Neuronal stem cell (in vitro differentiated cells): ENCODE results near the gene AK9.

Experiments
- DNase-seq: peaks from one replicate; pipeline ENCODE4 v3.0.0-alpha.2; 2013; ENCODE audit warnings: low spot score
- H2AFZ ChIP-seq: one replicate; pipeline ENCODE4 v1.6.1; 2013; ENCODE audit warnings: mild to moderate bottlenecking, low read length, inconsistent platforms
- H2AK5ac ChIP-seq: 2 replicates; pipeline ENCODE4 v1.6.1; 2013; ENCODE audit warnings: low read depth, mild to moderate bottlenecking, inconsistent platforms, low read length, moderate library complexity, mixed read lengths
- H2BK120ac ChIP-seq: 2 replicates; pipeline ENCODE4 v1.6.1; 2013; ENCODE audit warnings: low read depth, mild to moderate bottlenecking, inconsistent platforms, low read length, moderate library complexity, mixed read lengths
- H2BK12ac ChIP-seq: one replicate; pipeline ENCODE4 v1.6.1; 2013; ENCODE audit warnings: low read length, inconsistent platforms
- H2BK15ac ChIP-seq: 2 replicates; pipeline ENCODE4 v1.6.1; 2013; ENCODE audit warnings: mild to moderate bottlenecking, low read length, inconsistent platforms, mixed read lengths
- H2BK5ac ChIP-seq: one replicate; pipeline ENCODE4 v1.6.1; 2013; ENCODE audit warnings: inconsistent platforms, mild to moderate bottlenecking, low read length, moderate library complexity
- H3K14ac ChIP-seq: one replicate; pipeline ENCODE4 v1.6.1; 2013; ENCODE audit warnings: low read length, inconsistent platforms
- H3K18ac ChIP-seq: 2 replicates; pipeline ENCODE4 v1.6.1; 2013; ENCODE audit warnings: low read length, inconsistent platforms
- H3K23ac ChIP-seq: 2 replicates; pipeline ENCODE4 v1.6.1; 2013; ENCODE audit warnings: low read depth, mild to moderate bottlenecking, mixed read lengths, low read length, inconsistent platforms; ENCODE audit not compliant: poor library complexity
- H3K27ac ChIP-seq: replicated peaks from 3 replicates; pipeline ENCODE4 v1.5.1; 2013; ENCODE audit warnings: low read length, inconsistent platforms
- H3K27me3 ChIP-seq, 3 experiments: 2 replicates each; pipeline ENCODE4 v1.6.1; 2013; ENCODE audit warnings: low read length in 3 of 3, mild to moderate bottlenecking in 2 of 3, inconsistent platforms in 1 of 3, low read depth in 1 of 3, mixed read lengths in 1 of 3, moderate library complexity in 1 of 3; ENCODE audit not compliant: control insufficient read depth in 3 of 3, insufficient read depth in 3 of 3
- H3K36me3 ChIP-seq, 2 donors: replicated peaks in 1 of 2; 2 replicates each; pipeline ENCODE4 v1.6.1; 2013; ENCODE audit warnings: low read length in 2 of 2; ENCODE audit not compliant: control insufficient read depth in 2 of 2, insufficient read depth in 2 of 2
- H3K4ac ChIP-seq: 2 replicates; pipeline ENCODE4 v1.6.1; 2013; ENCODE audit warnings: inconsistent platforms, mild to moderate bottlenecking, low read length, moderate library complexity
- H3K4me1 ChIP-seq, 2 donors: 1 replicate in 1 of 2; 2 replicates in 1 of 2; pipeline ENCODE4 v1.6.1; 2013; ENCODE audit warnings: low read length in 2 of 2, low read depth in 1 of 2; ENCODE audit not compliant: control insufficient read depth in 2 of 2, insufficient read depth in 1 of 2
- H3K4me2 ChIP-seq: one replicate; pipeline ENCODE4 v1.6.1; 2013; ENCODE audit warnings: mild to moderate bottlenecking, low read length, inconsistent platforms; ENCODE audit not compliant: insufficient read depth, poor library complexity, severe bottlenecking
- H3K4me3 ChIP-seq, 2 donors: 2 replicates each; pipeline ENCODE4 v1.5.1; 2013; ENCODE audit warnings: low read length in 2 of 2, mild to moderate bottlenecking in 2 of 2, inconsistent platforms in 1 of 2, moderate library complexity in 1 of 2
- H3K79me1 ChIP-seq: one replicate; pipeline ENCODE4 v1.6.1; 2013; ENCODE audit warnings: low read depth, mild to moderate bottlenecking, inconsistent platforms, low read length, moderate library complexity
- H3K9ac ChIP-seq: one replicate; pipeline ENCODE4 v1.6.1; 2013; ENCODE audit warnings: mild to moderate bottlenecking, low read depth, low read length, inconsistent platforms; ENCODE audit not compliant: poor library complexity
- H3K9me3 ChIP-seq, 2 donors: replicated peaks in 1 of 2; 2 replicates each; pipeline versions ENCODE3 to v1.6.1; 2013; ENCODE audit warnings: low read length in 2 of 2, mild to moderate bottlenecking in 2 of 2, inconsistent platforms in 1 of 2, low read depth in 1 of 2, mixed read lengths in 1 of 2, moderate library complexity in 1 of 2; ENCODE audit not compliant: control insufficient read depth in 2 of 2, insufficient read depth in 1 of 2
- H4K8ac ChIP-seq: one replicate; pipeline ENCODE4 v1.6.1; 2013; ENCODE audit warnings: low read depth, mild to moderate bottlenecking, inconsistent platforms, low read length, moderate library complexity
- H4K91ac ChIP-seq: one replicate; pipeline ENCODE4 v1.6.1; 2013; ENCODE audit warnings: low read length, low read depth, mild to moderate bottlenecking, inconsistent platforms; ENCODE audit not compliant: poor library complexity
- WGBS, 2 donors: extraction: QIAGEN DNeasy Blood & Tissue Kit; methylation state at CpG; one replicate each; pipeline ENCODE4 v1.1.7; 2013; ENCODE audit warnings: missing lambda C conversion rate in 2 of 2, mixed read lengths in 1 of 2; ENCODE audit not compliant: insufficient read length in 2 of 2, insufficient replicate concordance in 1 of 2; ENCODE audit errors: extremely low coverage in 2 of 2; 5-methylcytosine and 5-hydroxymethylcytosine counted together

AK9 gene

GRCh38 chr6:109632405-109632804, 58.6 kb downstream of the AK9 start:
- Histone ChIP-seq H3K14ac (no peak overlapping the region), H3K4me1 (no peaks in the 10 kb centered on the region), H3K4me2 (no peak overlapping the region), H3K4me3 (no peak overlapping the region), H2AK5ac (no peak overlapping the region), H2BK120ac (no peak overlapping the region), H3K27me3 (no peaks in the 10 kb centered on the region), H4K8ac (no peak overlapping the region), H3K79me1 (no peaks in the 10 kb centered on the region), H3K27ac (no peak overlapping the region), H3K18ac (no peak overlapping the region), H2BK5ac (no peak overlapping the region), H3K9me3 (no peaks in the 10 kb centered on the region), H2AFZ (no peak overlapping the region), H3K4ac (no peak overlapping the region), H2BK12ac (no peak overlapping the region), H4K91ac (no peak overlapping the region), H3K23ac (no peak overlapping the region), H2BK15ac (no peak overlapping the region), H3K36me3 (no peaks in the 10 kb centered on the region), H3K9ac (no peak overlapping the region)
- no peak for DNase-seq
- WGBS, 2 donors, result no CpG with 5 or more reads among the region's 1 CpG

GRCh38 chr6:109631403-109631802, 59.6 kb downstream of the AK9 start:
- Histone ChIP-seq H3K18ac (no peak overlapping the region), H3K79me1 (no peaks in the 10 kb centered on the region), H3K4me3 (no peak overlapping the region), H4K8ac (no peak overlapping the region), H2BK120ac (no peak overlapping the region), H3K14ac (no peak overlapping the region), H2AFZ (no peak overlapping the region), H3K27me3 (no peaks in the 10 kb centered on the region), H3K9ac (no peak overlapping the region), H2AK5ac (no peak overlapping the region), H3K23ac (no peak overlapping the region), H3K9me3 (no peaks in the 10 kb centered on the region), H3K4ac (no peak overlapping the region), H2BK5ac (no peak overlapping the region), H3K36me3 (no peaks in the 10 kb centered on the region), H2BK12ac (no peak overlapping the region), H3K4me1 (no peaks in the 10 kb centered on the region), H3K27ac (no peak overlapping the region), H3K4me2 (no peak overlapping the region), H2BK15ac (no peak overlapping the region), H4K91ac (no peak overlapping the region)
- WGBS, 2 donors, result no CpG with 5 or more reads among the region's 1 CpG
- no peak for DNase-seq

- Histone ChIP-seq H3K79me1 (no peaks in the 10 kb centered on the region), H2AFZ (no peak overlapping the region), H3K23ac (no peak overlapping the region), H3K36me3 (no peaks in the 10 kb centered on the region), H3K4ac (no peak overlapping the region), H2BK5ac (no peak overlapping the region), H3K4me3 (no peak overlapping the region), H3K9ac (no peak overlapping the region), H3K18ac (no peak overlapping the region), H2BK15ac (no peak overlapping the region), H3K9me3 (peaks cover 0 to 2% of the 10 kb centered on the region in 2 donors), H3K14ac (no peak overlapping the region), H2BK120ac (no peak overlapping the region), H4K91ac (no peak overlapping the region), H3K4me1 (no peaks in the 10 kb centered on the region), H3K27me3 (peaks cover 0 to 2% (median 0%) of the 10 kb centered on the region in 3 experiments), H4K8ac (no peak overlapping the region), H2AK5ac (no peak overlapping the region), H3K4me2 (no peak overlapping the region), H2BK12ac (no peak overlapping the region), H3K27ac (no peak overlapping the region)
- DNase-seq, result no peak
- WGBS, 2 donors, result no CpG with 5 or more reads among the region's 4 CpGs
Observed at GRCh38 chr6:109628158-109629000, 62.6 kb downstream of the AK9 start.

- Histone ChIP-seq H2BK12ac (no peak overlapping the region), H3K9me3 (peaks cover 0 to 2% of the 10 kb centered on the region in 2 donors), H4K91ac (no peak overlapping the region), H2BK120ac (no peak overlapping the region), H3K14ac (no peak overlapping the region), H3K23ac (no peak overlapping the region), H3K36me3 (no peaks in the 10 kb centered on the region), H3K9ac (no peak overlapping the region), H3K4me1 (no peaks in the 10 kb centered on the region), H2BK5ac (no peak overlapping the region), H3K27ac (no peak overlapping the region), H2AFZ (no peak overlapping the region), H3K27me3 (peaks cover 0 to 2% (median 0%) of the 10 kb centered on the region in 3 experiments), H3K79me1 (no peaks in the 10 kb centered on the region), H3K4me2 (no peak overlapping the region), H3K4ac (no peak overlapping the region), H3K18ac (no peak overlapping the region), H3K4me3 (no peak overlapping the region), H2BK15ac (no peak overlapping the region), H2AK5ac (no peak overlapping the region), H4K8ac (no peak overlapping the region)
- WGBS, 2 donors, result no CpG with 5 or more reads among the region's 2 CpGs
- DNase-seq, result no peak
Observed at GRCh38 chr6:109626311-109626710, 64.7 kb downstream of the AK9 start.
